GM10266 (cell line): Measurements from ENCODE around the gene FANCE.

Source experiments
- DNase-seq: peaks from one replicate; pipeline ENCODE4 v3.0.0; 2012; ENCODE audit errors: extremely low spot score
- TF ChIP-seq, protein P1 (sequence below): IDR thresholded peaks from 2 replicates; pipeline ENCODE4 v1.5.1; 2012; ENCODE audit warnings: mild to moderate bottlenecking, low read depth; ENCODE audit not compliant: control insufficient read depth, insufficient read depth; ENCODE audit errors: missing control alignments

FANCE gene

DNA sequence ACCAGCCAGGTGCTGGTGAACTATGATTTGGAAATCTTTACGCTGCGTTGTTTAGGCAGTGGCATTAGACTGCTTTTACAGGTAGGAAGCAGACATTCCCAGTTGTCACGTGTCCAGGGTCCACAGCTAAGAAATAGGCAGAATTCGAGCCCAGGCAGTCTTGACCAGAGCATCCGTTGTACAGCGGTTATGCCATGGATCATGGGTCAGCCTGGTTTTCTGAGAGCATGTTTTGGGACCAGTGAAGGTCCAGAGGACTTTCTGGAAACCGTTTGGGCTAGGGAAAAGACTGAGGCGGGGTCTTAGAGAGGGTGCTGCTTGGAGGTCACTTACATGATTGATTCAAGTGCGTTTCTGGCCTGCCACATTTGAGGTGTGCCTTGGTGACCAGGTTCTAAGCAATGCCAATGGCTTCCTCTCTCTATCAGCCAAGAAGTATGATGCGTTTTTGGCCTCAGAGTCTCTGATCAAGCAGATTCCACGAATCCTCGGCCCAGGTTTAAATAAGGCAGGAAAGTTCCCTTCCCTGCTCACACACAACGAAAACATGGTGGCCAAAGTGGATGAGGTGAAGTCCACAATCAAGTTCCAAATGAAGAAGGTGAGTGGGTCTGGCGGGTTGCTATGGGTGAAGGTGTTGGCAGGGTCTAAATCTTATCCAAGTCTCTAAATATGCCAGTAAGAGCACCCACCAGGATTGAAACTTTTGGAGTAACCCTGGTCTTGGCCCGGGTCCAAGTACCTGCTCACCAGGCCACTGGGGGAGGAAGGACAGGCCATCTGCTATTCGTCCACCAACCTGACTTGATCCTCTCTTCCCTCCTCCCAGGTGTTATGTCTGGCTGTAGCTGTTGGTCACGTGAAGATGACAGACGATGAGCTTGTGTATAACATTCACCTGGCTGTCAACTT is 17.9 kb downstream of the FANCE start:
- DNase-seq = no peak
- TF ChIP-seq, protein P1, sequence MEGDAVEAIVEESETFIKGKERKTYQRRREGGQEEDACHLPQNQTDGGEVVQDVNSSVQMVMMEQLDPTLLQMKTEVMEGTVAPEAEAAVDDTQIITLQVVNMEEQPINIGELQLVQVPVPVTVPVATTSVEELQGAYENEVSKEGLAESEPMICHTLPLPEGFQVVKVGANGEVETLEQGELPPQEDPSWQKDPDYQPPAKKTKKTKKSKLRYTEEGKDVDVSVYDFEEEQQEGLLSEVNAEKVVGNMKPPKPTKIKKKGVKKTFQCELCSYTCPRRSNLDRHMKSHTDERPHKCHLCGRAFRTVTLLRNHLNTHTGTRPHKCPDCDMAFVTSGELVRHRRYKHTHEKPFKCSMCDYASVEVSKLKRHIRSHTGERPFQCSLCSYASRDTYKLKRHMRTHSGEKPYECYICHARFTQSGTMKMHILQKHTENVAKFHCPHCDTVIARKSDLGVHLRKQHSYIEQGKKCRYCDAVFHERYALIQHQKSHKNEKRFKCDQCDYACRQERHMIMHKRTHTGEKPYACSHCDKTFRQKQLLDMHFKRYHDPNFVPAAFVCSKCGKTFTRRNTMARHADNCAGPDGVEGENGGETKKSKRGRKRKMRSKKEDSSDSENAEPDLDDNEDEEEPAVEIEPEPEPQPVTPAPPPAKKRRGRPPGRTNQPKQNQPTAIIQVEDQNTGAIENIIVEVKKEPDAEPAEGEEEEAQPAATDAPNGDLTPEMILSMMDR = no peak

DNA sequence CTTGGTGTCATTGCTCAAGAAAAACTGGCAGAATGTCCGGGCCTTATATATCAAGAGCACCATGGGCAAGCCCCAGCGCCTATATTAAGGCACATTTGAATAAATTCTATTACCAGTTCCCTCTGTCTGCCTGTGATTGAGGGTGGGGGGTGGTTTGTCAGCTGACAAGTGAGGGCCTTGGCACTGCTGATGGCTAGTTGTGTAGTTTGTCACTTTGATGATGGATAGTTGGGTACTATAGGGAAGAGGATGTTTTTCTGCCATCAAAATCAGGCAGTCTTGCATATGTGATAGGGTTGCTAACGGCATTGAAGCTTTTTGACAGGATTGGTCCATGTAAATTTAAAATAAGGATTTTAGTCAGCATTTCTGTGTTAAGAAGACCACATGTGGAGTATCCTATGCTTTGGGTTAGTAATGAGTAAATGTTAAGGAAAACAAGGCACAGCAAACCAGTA is 18.6 kb downstream of the FANCE start:
- DNase-seq = no peak
- TF ChIP-seq, protein P1 = no peak

DNA sequence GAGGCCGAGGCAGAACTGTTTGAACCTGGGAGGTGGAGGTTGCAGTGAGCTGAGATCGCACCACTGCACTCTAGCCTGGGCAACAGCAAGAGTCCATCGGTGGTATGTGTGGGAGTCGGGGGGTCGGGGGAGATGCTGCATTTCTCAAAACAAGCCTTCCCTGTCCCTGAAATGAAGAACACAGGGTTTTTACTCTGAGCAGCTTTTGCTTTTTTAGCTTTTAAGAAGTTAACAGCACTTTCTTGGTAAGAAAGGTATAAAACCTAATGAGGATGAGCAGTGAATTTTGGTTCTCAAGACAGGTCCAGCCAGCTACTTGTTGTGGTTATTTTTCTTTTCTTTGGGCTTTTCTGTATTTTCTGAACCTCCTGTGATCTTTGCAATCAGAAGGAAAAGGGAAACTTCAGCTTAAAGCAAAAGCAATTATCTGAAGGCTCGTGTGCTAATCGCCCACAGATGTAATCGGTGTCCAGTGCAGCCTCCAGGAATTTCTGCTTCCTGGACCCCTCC is 19.8 kb downstream of the FANCE start:
- TF ChIP-seq, protein P1 = no peak
- DNase-seq = no peak

DNA sequence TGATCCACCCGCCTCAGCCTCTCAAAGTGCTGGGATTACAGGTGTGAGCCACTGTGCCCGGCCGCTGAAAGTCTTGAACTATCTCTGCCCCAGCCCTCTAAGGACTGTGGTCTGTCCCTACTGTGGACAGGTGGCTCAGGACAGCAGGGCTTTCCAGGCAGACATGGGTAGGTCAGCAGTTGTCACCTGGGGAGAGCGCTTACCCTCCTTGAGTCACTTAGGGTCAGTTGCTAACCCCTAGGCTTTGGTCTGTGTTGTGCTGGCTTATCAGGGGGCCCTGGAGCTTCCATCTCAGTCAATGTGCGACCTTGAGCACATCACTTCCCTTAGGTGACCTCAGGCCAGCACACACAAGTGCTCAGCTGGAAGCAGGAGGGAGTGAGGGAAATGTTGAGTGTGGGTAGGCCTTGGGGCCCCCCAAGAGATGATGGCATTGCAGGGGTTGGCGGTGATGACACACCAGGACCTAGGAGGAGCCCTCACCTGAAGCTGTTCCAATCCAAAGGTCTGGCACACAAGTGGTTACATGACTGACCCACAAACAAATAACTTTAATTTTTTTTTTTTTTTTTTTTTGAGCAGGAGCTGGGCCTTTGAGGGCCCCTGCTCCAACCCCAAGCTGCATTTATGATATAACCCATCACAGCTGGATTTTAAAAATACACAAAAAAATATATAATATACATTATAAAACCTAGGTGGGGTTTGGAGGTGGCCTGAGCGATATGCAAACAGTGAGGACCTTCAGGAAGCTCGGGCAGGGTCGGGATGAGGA is 21.1 kb downstream of the FANCE start:
- no peak for DNase-seq
- TF ChIP-seq, protein P1 = no peak

DNA sequence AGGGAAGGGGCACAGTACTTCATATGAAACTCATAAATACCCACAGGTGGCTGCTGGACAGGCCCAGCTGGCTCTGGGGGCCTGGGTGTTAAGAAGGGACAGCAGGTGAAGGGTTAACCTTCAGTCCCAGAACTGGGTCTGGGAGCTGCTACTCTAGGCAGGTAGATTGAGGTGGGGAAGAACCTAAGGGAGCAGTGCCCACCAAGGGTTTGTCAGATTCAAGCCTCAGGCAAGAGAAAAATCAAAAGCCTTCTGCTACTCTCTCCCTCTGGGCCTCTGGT is 21.7 kb downstream of the FANCE start:
- TF ChIP-seq, protein P1 = no peak
- DNase-seq = no peak

DNA sequence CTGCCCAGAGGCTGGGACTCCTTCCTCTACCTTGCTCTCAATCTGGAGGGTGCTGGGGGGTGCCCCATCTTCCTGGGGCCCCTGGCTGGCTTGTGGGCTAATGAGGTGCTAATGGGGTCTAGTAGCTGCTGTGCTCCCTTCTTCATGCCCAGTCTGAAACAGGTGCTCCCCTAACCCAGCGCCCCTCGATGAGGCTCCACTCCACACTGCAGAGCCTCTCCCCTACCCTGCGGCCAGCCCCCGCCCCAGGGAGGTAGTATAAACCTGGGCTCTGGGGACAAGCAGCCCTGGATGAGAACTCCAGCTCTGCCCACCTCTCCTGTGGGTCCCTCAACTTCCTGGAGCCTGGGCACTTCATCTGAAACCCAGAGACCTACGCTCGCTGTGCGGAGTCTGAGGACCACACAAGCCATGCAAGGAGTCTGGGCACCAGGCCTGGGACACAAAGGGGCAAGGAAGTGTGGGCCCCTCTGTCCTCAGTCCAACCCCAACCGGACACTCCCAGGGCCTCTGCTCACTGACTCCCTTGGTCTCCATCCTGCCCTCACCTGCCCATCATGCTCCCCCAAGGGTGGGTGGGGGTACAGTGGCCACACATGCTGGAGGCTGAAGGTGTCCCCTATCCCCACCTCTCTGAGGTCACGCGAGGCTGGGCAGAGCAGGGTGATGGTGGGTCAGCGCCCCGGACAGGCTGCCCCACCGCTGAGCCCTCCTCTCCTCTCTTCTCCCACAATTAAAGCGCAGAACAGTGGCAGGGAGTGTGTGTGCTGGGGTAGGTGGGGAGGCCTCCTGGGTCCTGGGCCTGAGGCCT is 22.2 kb downstream of the FANCE start:
- TF ChIP-seq, protein P1 = no peak
- no peak for DNase-seq
